Activated effector memory CD4-positive, alpha-beta T cell treated with Interleukin-2 at 50 U/mL for 16 hours (primary cell): ENCODE results near the gene GPATCH2L.

Experiments used
- DNase-seq: peaks from one replicate; pipeline ENCODE4 v3.0.0-alpha.2; 2020

The GPATCH2L gene

DNA sequence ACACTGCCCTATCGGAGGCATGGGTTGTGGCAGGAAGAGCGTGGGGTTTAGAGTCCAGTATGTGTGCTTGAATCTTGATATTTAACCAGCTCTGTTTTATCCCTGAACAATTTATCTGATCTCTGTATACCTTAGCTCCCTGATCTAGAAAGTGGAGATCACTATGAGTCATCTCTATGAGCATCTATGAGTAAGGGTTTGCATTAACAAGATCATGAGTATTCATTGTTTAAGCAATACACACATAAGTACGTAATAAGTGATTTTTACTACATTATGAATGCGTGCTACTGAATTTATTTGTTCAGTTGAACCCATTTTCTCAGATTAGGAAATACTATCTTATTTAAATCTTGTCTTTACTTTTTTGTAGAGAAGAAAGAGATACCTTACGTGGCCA lies 49.4 kb downstream of the GPATCH2L start:
- no peak for DNase-seq

GRCh38 chr14:76203086-76204001 lies 51.6 kb downstream of the GPATCH2L start:
- no peak for DNase-seq

GRCh38 chr14:76204461-76205230 lies 52.9 kb downstream of the GPATCH2L start:
- no peak for DNase-seq

DNA sequence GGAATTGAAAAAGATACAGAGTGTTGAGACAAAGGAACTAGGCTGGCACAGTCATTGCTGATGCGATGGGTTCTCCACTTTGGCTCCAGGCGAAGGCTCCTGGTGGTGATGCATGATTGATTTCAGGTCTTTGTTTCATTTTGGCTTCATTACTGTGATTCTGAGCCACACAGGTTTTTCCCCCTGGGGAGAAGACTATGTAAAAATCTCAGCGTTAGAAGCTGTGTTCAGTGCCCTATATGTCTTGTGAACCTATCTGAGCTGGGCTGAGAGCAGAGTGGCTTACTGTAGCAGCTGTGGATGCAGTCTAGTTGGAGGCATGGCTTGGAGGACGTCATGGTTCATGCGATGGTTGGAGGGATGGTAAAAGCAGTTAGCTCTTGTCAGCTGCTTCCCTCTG lies 54.0 kb downstream of the GPATCH2L start:
- DNase-seq = no peak

GRCh38 chr14:76208340-76208739 lies 56.6 kb downstream of the GPATCH2L start:
- DNase-seq = no peak

DNA sequence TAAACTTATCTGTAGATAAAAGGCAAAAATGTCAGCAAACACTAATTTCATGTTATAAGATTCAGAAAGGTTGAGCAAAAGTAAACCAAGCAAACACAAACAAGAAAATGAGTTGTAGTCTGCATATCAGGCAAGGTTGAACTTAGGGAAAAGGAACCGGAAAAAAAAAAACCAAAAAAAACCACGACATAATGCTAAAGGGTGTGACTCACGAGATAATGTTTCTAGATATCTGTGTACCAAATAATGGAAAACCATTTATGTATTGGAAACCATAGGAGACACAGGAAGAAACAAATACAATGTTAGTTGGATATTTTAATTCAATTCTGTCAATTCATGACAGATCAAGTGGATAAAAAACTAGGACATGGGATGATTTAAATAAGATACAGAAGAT lies 60.5 kb downstream of the GPATCH2L start:
- DNase-seq = no peak

DNA sequence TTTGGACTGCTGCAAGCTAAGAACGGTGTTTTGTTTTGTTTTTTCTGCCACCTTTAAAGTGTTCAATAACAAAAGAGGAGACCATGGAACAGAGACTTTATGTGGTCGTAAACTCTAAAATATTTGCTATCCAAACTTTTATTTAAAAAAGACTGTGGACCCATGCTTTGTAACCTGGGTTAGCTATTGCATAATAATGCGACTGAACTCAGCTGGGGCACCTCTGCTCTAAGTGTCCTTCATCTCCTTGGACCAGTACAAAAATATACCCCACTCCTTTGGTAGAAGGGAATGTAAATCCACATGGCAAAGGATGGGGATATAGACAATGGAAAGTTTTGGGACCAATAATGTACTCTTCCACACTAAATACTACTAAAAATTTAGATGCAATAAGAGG lies 65.5 kb downstream of the GPATCH2L start:
- DNase-seq = no peak

DNA sequence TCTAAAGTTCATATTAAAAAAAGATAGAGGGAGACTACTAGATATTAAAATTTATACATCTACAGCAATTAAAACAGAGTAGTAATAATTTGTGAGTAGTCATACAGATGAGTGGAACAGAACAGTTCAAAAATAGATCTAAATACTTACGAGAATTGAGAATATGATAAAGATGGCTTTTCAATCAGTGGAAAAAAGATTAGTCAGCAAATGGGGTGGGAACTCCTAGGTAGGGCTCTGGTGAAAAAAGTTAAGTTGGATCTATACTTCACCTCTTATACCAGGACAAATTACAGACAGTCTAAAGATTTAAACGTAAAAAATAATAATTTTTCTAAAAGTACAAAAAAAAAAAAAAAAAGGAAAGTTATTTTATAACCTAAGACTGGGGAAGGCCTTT lies 66.9 kb downstream of the GPATCH2L start:
- no peak for DNase-seq

GRCh38 chr14:76219873-76220272 lies 68.2 kb downstream of the GPATCH2L start:
- no peak for DNase-seq

GRCh38 chr14:76227450-76228050 lies 75.8 kb downstream of the GPATCH2L start:
- DNase-seq = no peak

- no peak for DNase-seq
Measured at GRCh38 chr14:76228138-76228537, 76.4 kb downstream of the GPATCH2L start.

- no peak for DNase-seq
Measured at GRCh38 chr14:76232800-76233199, 81.1 kb downstream of the GPATCH2L start.

DNA sequence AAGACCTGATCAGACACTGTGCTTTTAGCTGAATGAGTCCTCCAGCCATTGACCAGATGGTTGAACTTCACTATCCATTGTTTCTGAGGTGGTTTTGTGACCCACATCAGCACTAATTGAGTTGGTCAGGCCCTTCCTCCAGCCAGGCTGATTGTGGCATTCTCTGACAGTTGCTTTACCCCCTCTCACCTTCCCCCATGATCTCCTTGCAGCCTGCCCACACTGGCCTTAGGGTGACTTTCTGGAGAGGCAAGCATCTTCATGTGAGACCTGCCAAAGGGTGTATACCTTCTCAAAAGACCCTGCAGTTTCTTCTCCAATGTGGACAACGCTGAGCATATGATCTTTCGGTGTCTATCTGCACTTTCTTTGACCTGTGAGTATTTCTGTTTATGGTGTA lies 83.9 kb downstream of the GPATCH2L start:
- DNase-seq = no peak

DNA sequence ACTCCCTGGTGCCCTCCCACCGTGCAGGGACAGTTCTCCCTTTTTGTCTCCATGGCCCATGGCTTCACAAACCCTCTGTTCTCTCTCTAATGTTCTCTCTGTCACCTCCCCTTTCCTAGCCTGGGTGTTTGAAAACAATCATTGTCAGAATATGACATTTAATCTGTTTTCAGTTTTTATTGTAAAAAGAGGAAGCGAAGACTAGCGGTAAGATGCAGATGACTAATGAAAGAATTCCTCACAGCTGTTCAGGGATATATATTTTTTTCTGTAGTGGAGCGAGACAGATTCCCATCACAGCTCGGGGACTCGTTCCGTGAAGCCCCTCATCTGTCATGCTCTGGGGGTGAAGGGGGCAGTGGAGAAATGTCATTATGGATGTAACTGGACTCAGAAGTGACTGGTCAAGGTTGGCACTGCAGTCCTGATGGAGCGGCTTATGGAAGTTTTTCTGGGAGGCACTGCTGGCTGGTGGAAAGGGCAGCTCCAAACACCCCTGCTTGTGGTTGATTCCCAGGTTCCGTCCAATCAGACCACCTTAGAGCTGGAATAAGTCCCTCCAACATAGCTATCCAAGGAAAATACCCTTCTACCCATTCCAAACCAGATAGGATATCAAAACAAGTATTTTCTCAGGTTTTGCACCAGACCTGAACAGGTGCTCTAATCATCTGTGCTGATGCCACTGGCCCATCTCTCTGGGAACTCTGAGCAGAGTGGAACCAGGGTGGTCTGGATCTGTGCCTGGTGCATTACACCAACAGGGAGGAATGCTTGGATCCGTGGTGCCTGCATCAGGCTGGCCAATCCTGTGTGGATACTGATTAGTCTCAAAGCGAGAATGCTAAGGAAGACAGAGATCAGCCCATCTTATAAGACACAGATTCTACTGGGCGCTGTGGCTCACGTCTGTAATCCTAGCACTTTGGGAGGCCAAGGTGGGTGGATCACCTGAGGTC lies 84.7 kb downstream of the GPATCH2L start:
- DNase-seq = no peak

DNA sequence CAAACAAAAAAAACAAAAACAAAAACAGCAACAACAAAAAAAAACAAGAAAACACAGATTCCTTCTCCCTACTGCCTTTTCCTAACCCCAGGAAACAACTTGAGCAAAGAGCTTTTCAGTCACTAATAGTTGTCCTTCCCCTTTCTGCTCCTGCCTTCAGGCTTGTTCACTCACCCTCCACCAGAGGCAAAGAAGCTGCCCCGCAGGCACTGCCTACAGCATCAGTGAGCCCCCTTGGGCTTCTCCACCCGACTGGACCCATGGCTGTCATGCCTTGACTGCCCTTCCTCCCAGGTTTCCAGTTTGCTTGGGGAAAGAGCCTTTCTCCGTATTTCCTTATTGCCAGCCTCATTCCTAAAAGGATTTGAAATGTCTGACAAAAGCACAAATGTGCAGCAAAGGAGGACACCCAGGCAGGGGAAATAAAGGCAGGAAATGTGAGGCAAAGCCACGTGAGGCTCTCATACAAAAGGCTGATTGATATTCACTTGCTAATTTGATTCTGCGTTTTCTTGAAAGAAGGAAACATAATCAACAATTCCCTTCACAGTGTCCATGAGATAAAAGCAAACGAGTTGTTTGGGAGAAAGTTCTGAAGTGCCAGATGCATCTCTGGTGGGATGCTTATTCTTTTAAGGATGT lies 85.7 kb downstream of the GPATCH2L start:
- DNase-seq = no peak

DNA sequence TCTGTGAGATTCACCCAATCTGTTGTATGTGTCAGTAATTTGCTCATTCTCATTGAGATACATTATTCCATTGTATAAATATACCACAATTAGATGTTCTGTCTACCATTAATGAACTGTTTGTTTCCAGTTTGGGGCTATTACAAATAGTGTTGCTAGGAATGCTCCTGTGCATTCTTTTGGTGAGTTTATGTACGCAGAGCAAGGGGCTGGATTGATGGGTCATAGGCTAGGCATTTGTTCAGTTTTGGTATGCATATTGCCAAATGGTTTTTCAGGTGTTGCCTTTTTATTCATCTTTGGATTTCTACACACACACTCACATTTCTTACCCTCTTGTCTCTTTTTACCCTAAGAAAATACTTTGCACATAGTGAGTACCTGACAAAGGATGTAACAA lies 93.4 kb downstream of the GPATCH2L start:
- no peak for DNase-seq

DNA sequence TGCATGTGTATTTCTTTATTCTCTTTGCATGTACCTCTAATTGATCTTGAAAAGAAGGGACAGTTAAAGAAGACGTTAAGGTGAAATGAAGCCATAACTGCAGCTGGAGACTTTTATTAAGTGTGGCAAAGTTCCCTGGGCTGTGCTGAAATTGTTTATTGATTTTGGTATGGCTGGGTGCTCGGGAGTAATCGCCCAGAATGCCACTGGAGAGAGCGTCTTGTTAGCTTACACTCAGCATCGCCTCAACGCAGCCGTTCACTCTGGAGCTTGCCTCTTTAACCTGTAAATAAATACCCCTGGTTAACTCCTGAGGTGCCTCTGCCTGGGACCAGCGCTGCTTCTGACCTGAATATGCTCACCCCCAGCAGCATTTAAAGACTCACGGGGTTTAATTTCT lies 98.6 kb downstream of the GPATCH2L start:
- no peak for DNase-seq

- no peak for DNase-seq
Measured at GRCh38 chr14:76252471-76252870, 100.7 kb downstream of the GPATCH2L start.

- no peak for DNase-seq
Measured at GRCh38 chr14:76253111-76253510, 101.4 kb downstream of the GPATCH2L start.

DNA sequence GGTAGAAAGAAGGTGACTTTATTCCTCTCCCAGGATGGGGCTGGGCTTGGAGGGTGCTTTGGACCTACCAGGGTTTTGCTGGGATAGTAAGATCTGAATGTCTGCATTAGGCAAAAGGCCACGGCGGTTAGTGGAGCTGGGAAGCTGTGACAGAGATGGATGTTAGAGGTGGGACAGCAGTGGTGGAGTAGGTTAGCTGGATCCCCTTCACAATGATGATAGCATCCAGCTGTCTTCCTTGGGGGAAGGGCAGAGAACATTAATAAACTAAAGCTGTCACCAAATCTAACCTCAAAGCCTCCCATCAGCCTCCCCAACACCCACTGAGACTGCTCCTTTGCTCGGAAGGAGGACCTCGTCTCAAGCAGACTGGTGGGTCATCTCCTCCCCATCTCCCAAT lies 104.8 kb downstream of the GPATCH2L start:
- no peak for DNase-seq

GRCh38 chr14:76257111-76257803 lies 105.5 kb downstream of the GPATCH2L start:
- DNase-seq = no peak
